ENCODE data around the gene PRKN.
"Not testable (repeated sequence)": the region's sequence is repeated elsewhere in the genome, so short reads cannot be mapped to it uniquely, and the experiment has no call there.

PRKN gene

GRCh38 chr6:161847628-161848027, 879.9 kb downstream of the PRKN start:
- no peak for DNase-seq (ENCODE audit: low read depth)

DNA sequence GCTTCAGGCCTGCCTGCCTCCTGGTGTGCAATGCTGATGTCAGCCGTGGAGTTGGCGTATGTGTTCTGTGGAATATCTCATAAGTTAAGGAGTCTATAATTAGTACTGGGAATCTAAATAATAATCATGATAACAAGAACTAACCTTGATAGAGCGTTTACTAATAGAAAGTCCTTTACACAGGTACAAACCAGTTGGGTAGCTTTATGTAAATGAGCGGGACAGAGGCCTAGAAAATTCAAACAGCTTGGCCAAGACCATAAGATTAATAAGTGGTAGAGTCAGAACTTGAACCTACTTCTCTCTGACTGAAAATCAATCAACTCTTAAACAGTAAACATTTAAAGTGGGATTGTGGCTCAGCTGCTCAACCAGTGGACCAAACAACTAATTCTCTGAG, 882.8 kb downstream of the PRKN start:
- DNase-seq (ENCODE audit: low read depth), result no peak

- DNase-seq (ENCODE audit: low read depth), result no peak
These were observed 884.5 kb downstream of the PRKN start for GRCh38 chr6:161843066-161843465.

DNA sequence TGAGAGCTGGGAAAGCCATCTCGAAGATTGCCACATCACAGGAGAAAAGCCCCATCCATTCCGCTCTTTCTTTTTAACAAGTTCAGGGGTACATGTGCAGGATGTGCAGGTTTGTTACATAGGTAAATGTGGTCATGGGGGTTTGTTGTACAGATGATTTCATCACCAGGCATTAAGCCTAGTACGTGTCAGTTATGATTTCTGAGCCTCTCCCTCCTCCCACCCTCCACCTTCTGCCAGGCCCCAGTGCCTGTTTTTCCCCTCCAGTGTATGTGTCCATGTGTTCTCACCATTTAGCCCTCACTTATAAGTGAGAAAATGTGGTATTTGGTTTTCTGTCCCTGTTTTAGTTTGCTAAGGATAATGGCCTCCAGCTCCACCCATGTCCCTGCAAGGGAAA, 887.2 kb downstream of the PRKN start:
- no peak for DNase-seq (ENCODE audit: low read depth)

DNA sequence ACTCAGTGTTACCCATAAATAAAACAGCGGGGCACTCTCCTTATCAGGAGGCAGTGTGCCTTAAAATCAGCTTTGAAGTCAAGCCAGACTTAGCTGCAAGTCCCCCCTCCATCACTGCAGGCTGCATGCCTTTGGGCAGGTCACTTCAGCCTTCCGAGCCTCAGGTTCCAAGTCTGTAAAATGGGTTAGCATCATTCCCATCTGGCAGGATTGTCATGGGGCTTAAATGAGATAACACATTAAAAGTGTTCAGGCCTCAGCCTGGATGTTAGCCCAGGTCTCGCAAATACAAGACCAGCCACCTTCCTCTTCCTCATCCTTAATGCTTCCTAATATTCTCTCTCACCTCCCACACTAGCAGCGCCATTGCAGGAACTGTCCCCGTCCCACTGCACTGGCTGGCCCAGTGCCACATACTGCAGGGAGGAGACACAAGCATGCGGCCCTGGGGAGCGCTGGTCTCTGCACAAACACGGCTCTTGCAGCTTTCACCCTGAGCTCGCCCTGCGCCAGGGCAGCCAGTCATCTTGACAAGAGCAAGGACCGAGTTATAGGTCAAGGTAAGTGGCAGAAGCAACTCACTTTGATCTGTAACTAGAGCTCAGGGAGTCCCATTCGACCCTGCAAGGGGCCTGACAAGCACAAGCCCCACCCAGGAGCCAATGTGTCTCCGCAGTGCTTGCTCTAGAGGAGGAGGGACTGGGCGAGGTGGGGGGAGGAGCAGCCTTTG, 889.1 kb downstream of the PRKN start:
- DNase-seq (ENCODE audit: low read depth), result no peak

- no peak for DNase-seq (ENCODE audit: low read depth)
These were observed 889.7 kb downstream of the PRKN start for GRCh38 chr6:161837854-161838253.

DNA sequence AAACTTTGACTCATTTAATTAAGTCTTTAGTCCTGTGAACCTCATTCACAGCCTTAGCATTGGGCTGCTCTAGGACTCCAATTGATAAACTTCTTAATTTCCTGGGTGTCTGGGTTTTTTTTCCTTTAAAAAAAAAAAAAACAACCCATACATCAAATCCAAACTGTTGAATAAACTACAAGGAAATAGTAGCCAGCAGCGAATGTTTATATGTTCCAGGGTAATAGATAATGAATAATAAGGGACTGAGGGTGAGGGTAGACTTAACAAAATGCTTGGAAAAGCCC, 890.2 kb downstream of the PRKN start:
- no peak for DNase-seq (ENCODE audit: low read depth)

- peak; percentile 3 for DNase-seq (ENCODE audit: low read depth)
These were observed 890.7 kb downstream of the PRKN start for GRCh38 chr6:161836643-161837448.

DNA sequence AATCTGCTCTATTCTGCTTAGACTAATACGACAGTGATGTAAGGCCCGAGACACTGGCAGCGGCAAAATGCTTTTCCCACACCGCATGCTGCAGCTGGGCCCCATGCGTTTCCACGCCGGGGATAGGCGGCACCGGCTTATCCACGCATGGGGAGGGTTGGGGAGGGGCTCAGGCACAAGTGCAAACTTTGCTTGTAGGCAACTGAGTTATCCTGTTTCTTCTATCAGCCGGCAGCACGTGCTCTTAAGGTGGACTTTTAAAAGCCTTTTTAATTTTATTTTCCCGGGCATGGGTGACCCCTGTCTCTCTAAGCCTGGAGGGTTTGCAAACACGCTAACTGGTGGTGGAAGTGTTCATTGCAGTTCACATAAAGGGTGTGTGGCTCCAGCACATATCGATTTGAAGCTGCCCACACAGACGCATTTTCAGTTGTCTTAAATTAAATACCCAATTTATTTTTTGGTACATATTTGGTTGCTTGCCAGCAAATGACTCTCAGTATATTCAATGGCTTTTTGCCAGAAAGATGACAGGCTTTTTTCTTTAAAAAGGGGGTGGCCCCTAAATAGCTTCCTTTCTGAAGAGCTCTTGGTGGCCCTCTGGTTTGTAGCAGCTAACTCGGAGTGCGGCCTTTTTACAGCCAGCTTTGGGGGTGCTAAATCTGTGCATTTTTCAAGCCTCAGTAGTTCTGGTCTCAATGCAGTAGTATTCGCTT, 891.9 kb downstream of the PRKN start:
- no peak for DNase-seq (ENCODE audit: low read depth)

GRCh38 chr6:161834426-161834825, 893.1 kb downstream of the PRKN start:
- no peak for DNase-seq (ENCODE audit: low read depth)

GRCh38 chr6:161833099-161833860, 894.3 kb downstream of the PRKN start:
- no peak for DNase-seq (ENCODE audit: low read depth)

GRCh38 chr6:161832622-161833021, 894.9 kb downstream of the PRKN start:
- DNase-seq (ENCODE audit: low read depth), result no peak

DNA sequence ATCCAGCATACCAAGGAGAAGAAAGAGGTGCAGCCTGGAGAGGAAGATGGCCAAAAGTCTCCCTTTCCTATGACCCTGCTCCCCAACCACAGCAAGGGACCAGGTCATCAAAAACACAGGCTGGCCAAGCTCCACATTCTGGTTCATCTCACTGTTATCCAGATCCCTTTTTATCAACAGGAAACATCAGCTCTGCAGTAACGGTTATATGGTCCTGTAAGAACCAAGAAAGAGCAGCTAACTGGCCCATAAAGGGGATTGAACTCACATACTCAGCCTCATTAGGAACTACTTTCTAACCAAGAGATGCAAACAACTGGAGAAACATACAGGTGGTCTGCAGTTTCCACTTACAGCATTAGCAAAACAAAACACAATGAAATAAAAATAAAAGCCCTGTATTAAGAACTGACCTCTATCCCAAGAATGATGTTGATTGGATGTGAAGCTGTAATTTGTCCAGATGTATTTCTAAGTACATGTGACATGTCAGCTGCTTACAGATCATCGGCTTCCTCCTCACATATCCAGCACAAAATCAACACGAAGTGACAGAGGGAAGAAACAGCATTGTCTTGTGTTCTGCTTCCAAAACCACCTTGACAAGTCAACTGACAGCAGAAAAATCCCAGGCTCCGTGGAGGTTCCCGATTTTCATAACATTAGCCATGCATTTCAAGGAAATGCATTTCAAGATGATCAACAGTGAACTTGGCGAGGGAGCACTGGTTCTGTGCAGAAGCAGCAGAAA, 896.5 kb downstream of the PRKN start:
- DNase-seq (ENCODE audit: low read depth), result no peak

DNA sequence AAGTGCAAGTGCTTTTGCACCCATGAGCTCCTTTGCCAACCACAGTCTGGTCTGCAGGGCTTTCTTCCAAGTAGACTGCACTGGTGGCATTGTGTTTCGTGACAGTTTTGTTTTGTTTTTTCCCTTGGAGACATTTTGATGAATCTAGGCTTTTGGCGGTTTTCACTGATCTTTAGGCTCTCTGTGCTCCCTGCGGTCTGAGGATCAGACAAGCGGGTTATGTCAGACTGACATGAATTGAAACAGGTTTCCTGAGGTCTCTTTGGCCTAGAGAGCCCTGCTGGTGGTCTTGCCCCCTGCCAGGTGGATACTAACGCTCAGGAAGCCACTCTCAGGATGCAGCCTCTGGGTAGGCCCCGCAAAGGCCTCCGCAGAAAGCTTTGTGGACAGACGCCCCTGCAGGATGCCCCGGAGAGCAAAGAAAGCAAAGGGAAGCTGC, 898.3 kb downstream of the PRKN start:
- DNase-seq (ENCODE audit: low read depth), result no peak

- no peak for DNase-seq (ENCODE audit: low read depth)
These were observed 899.2 kb downstream of the PRKN start for GRCh38 chr6:161828355-161828754.

GRCh38 chr6:161826512-161826911, 901.1 kb downstream of the PRKN start:
- no peak for DNase-seq (ENCODE audit: low read depth)

GRCh38 chr6:161822204-161822603, 905.4 kb downstream of the PRKN start:
- not testable (repeated sequence) for DNase-seq (ENCODE audit: low read depth)

- DNase-seq (ENCODE audit: low read depth), result no peak
These were observed 909.7 kb downstream of the PRKN start for GRCh38 chr6:161817881-161818280.

DNA sequence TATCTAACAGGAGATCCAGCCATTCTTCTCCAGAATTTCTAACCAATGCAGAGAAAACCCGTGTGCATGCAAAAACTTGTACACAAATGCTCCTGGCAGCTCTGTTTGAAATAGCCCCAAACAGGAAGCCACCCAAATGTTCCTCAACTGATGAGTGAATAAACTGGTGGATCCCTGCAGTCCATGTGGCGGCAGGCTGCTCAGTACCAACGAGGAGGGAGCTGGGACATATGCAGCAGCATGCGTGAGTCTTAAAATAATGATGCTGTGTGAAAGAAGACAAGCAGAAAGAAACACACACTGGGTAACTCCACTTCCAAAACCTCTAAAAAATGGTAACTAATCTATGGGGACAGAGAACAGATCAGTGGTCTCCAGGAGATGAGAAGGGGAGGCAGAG, 911.6 kb downstream of the PRKN start:
- no peak for DNase-seq (ENCODE audit: low read depth)

GRCh38 chr6:161813156-161813555, 914.4 kb downstream of the PRKN start:
- no peak for DNase-seq (ENCODE audit: low read depth)

- no peak for DNase-seq (ENCODE audit: low read depth)
These were observed 917.6 kb downstream of the PRKN start for GRCh38 chr6:161809971-161810370.

DNA sequence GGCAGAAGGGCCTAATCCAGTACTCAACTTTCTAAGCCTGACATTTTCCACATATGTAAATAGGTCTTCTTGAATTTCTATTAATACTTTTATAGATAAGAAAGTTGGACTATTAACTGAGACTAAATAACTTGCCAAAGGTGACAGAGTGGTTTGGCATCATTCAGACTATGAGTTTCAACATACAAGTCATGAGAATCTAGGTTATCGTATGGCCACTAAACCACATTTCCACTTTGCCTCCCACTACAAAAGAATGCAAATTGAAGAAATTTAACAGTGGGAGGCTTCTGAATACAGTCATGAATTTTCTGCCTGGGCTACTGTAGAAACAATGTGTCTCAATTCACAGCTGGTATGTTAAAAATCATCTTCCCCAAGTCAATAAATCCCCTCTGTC, 922.7 kb downstream of the PRKN start:
- no peak for DNase-seq (ENCODE audit: low read depth)

All from fibroblast of the conjunctiva (primary cell).